Measurements from ENCODE around the gene RGCC. TPM values are rescaled to one million over a fixed set of nuclear protein-coding genes. Genes with fewer than 3 reads are reported as not detected.

RGCC gene
- total RNA-seq, result 10 to 100 TPM; 15.6 to 63.2 (median 40.0) TPM
- 10 to 100 TPM; 48.3 to 61.8 TPM for polyA plus RNA-seq
- long read RNA-seq, donor 1, transcript RGCC-201 (5 exons, 960 nt), result major isoform, 45 of 49 reads
- long read RNA-seq, donor 1, partial matches to known transcripts, result 2 of 49 reads
- long read RNA-seq, donor 1, other reads (novel, unspliced or antisense), result 2 of 49 reads
- long read RNA-seq, donor 2, transcript RGCC-201 (5 exons, 960 nt), result major isoform, 33 of 35 reads
- long read RNA-seq, donor 2, partial matches to known transcripts, result 2 of 35 reads
- long read RNA-seq, donor 2, other reads (novel, unspliced or antisense), result 0 of 35 reads
- long read RNA-seq, donor 3, partial matches to known transcripts, result 1 of 6 reads
- long read RNA-seq, donor 3, other reads (novel, unspliced or antisense), result 2 of 6 reads

DNA sequence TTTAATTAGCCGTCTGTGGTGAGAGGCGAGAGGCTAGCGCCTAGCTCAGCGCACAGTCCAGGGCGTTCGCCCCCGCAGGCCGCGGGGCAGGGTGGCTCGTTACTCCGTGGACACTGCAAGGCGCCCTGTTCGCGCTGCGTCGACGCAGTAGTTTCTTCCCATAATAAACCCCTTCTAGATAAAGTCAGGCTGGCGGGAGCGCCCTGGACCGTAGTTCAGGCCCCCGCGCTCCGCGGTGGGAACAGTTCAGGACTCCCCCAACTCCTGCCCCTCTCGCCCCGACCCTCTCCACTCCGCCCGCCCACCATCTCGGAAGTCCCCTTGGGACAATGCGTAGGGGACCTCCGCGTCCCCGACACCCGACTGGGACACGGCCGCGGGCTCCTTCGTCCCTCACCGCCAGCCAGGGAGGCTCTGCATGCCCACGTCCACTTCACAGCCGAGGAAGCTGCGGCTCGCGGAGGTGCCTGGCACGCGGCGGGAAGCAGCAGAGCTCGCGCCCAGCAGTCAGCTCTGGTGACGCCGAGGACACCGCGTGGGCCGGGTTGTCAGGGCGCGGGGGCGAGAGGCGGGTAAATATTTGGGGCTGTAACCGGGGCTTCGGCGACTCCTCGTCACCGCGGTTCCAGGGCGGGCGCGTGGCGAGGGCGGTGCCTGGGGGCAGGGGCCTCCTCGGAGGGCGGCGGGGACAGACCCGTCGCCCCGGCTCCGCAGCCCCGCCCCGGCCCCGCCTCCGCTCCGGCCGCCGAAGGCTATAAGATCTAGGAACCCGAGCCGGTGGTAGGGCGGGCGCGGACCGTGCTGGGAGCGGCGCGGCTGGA, at the start of gene RGCC:
Gene RGCC, plus strand, starts transcription at position 783 of the 821 bp plus-strand sequence. CDS start 158 bp downstream, outside the sequence.
- WGBS, 2 donors, result 3 to 4% methylated on average over 85 to 92 of the region's 92 CpGs
- TF ChIP-seq, protein P1, sequence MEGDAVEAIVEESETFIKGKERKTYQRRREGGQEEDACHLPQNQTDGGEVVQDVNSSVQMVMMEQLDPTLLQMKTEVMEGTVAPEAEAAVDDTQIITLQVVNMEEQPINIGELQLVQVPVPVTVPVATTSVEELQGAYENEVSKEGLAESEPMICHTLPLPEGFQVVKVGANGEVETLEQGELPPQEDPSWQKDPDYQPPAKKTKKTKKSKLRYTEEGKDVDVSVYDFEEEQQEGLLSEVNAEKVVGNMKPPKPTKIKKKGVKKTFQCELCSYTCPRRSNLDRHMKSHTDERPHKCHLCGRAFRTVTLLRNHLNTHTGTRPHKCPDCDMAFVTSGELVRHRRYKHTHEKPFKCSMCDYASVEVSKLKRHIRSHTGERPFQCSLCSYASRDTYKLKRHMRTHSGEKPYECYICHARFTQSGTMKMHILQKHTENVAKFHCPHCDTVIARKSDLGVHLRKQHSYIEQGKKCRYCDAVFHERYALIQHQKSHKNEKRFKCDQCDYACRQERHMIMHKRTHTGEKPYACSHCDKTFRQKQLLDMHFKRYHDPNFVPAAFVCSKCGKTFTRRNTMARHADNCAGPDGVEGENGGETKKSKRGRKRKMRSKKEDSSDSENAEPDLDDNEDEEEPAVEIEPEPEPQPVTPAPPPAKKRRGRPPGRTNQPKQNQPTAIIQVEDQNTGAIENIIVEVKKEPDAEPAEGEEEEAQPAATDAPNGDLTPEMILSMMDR (IDR thresholded peaks at IDR 0.05), result no peak
- ATAC-seq (peak; percentile 83 to 92 (median 90)), DNase-seq (peak; percentile 80 to 83)
- Histone ChIP-seq H3K9me3 (no peaks in the 10 kb centered on the region), H3K36me3 (peaks cover 0 to 18% (median 0%) of the 10 kb centered on the region in 9 donors), H3K27ac (peak within 1 kb of the TSS; percentile 76 to 91 (median 84)), H3K4me3 (peak within 1 kb of the TSS; percentile 62 to 91 (median 74)), H3K4me1 (peaks cover 0 to 34% (median 19%) of the 10 kb centered on the region in 9 donors), H3K27me3 (peaks cover 0 to 33% (median 11%) of the 10 kb centered on the region in 7 donors)
- intact Hi-C loops (cut with DNase I), result loop anchor here in 5 of 10 donors (5.0 to 10.0 kb wide), 6 partner anchors 90 to 198 kb away; no protein-coding TSS in a partner anchor

DNA sequence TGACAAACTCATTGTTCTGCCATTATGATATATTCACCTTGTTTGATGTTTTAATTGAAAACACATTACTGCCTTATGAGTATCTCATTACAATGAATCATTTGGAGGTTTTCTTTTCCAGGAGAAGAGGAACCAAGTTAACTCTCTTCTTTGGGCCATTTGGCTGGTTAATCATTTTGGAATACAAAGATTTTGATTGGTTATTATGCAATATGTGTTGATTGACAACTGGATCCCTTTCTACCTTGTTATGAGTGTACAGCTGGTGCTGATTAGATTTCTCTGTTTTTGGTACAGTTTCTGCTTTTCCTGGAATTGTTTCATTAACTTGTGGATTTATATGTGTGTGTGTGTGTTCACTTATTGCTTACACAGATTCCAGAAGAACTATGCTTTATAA, 49.2 kb upstream of the RGCC start:
- Histone ChIP-seq H3K4me1 (no peaks in the 10 kb centered on the region), H3K27ac (no peak overlapping the region), H3K36me3 (no peaks in the 10 kb centered on the region), H3K4me3 (no peak overlapping the region), H3K27me3 (no peaks in the 10 kb centered on the region), H3K9me3 (peaks cover 0 to 7% (median 0%) of the 10 kb centered on the region in 11 donors)
- ATAC-seq (no peak), DNase-seq (no peak)
- TF ChIP-seq, protein P1 (IDR thresholded peaks at IDR 0.05), result no peak
- intact Hi-C loops (cut with DNase I), result loop anchor here in 2 of 10 donors (10.0 kb wide), 2 partner anchors 247 to 707 kb away; no protein-coding TSS in a partner anchor

GRCh38 chr13:41408746-41409145, 48.6 kb upstream of the RGCC start:
- intact Hi-C loops (cut with DNase I), result loop anchor here in 2 of 10 donors (10.0 kb wide), 2 partner anchors 246 to 706 kb away; no protein-coding TSS in a partner anchor
- Histone ChIP-seq H3K27ac (no peak overlapping the region), H3K4me1 (no peaks in the 10 kb centered on the region), H3K27me3 (no peaks in the 10 kb centered on the region), H3K36me3 (no peaks in the 10 kb centered on the region), H3K9me3 (peaks cover 0 to 7% (median 0%) of the 10 kb centered on the region in 11 donors), H3K4me3 (no peak overlapping the region)
- 56 to 63% methylated on average over 1 of the region's 1 CpG for WGBS, 2 donors
- ATAC-seq (no peak), DNase-seq (no peak)
- TF ChIP-seq, protein P1 (IDR thresholded peaks at IDR 0.05), result no peak

DNA sequence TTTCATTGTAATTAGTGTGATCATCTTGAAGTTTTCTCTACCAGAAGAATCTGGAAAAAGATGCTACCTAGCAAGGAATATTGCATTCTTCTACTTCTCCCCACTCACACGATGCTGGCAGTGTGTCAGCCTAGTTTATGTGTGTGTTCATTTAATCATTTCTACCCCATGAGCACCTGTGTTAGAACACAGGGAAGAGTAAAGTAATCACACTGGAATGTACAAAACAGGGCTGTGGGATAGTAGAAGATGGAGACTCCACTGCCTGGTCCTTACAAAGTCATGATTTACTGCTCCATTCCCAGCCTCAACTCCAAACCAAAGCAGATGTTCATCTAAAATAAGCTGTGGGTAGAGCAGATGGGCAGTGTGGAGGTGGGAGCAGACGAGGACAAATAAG, 47.7 kb upstream of the RGCC start:
- TF ChIP-seq, protein P1 (IDR thresholded peaks at IDR 0.05), result no peak
- Histone ChIP-seq H3K36me3 (no peaks in the 10 kb centered on the region), H3K27me3 (no peaks in the 10 kb centered on the region), H3K4me3 (no peak overlapping the region), H3K27ac (no peak overlapping the region), H3K4me1 (no peaks in the 10 kb centered on the region), H3K9me3 (peaks cover 0 to 7% (median 0%) of the 10 kb centered on the region in 11 donors)
- DNase-seq, result no peak
- ATAC-seq, result no peak
- 81 to 86% methylated on average over 2 of the region's 2 CpGs for WGBS, 2 donors
- intact Hi-C loops (cut with DNase I), result loop anchor here in 7 of 10 donors (2.0 to 10.0 kb wide), 4 partner anchors 243 to 705 kb away; no protein-coding TSS in a partner anchor
